ENCODE data around the gene MTNR1B.
A peak's percentile ranks its signal among the peaks of the same experiment; 100 is the strongest.

MTNR1B gene

GRCh38 chr11:92939305-92939704, 30.1 kb upstream of the MTNR1B start:
- TF ChIP-seq, protein P1, sequence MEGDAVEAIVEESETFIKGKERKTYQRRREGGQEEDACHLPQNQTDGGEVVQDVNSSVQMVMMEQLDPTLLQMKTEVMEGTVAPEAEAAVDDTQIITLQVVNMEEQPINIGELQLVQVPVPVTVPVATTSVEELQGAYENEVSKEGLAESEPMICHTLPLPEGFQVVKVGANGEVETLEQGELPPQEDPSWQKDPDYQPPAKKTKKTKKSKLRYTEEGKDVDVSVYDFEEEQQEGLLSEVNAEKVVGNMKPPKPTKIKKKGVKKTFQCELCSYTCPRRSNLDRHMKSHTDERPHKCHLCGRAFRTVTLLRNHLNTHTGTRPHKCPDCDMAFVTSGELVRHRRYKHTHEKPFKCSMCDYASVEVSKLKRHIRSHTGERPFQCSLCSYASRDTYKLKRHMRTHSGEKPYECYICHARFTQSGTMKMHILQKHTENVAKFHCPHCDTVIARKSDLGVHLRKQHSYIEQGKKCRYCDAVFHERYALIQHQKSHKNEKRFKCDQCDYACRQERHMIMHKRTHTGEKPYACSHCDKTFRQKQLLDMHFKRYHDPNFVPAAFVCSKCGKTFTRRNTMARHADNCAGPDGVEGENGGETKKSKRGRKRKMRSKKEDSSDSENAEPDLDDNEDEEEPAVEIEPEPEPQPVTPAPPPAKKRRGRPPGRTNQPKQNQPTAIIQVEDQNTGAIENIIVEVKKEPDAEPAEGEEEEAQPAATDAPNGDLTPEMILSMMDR (IDR thresholded peaks at IDR 0.05; ENCODE audit: insufficient read depth, low read depth, low read length, missing control alignments), result no peak
- DNase-seq (ENCODE audit: low read depth), result no peak
- H3K4me3 ChIP-seq (ENCODE audit: low read depth, low read length), result no peak overlapping the region

DNA sequence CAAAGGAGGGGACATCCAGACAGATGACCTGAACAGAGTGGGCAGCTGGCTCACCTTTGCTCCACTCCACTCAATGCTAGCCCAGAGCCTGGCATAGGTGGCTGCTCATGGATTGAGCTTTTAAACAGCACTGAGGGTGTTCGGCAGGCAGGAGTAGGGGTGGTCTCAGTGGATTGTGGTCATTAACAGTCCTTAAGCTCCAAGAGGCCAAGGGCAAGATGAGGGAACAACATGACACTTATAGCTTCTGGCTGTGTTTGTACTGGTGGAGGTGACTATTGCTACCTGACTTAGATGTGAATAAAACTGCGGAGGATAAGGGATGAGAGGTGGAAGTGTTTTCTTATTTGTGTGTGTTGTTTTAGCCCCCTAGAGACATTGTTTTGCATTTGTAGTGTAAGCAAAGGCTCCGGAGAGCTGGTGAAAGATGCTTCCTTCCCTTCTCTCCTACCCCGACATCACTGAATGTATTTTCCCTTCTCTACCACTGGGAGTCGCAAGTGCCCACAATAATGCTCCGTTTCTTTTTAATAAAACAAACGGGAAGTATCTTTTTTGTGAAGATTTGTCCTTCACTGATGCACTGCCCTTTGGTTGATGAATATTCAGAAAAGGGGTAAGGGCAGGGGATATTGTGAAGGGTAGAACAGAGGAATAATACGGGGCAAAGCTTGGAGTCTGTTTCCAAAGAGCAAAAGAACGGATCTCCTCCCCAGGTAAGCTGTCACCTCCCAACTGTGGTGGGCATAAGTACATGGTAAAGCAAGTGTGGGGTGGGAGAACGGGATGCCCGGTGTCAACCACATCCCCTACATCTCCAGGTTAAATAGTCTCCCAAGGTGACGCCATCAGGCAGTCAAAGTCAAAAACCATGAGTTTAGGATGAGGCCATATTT, 27.5 kb upstream of the MTNR1B start:
- no peak overlapping the region for H3K4me3 ChIP-seq (ENCODE audit: low read depth, low read length)
- TF ChIP-seq, protein P1 (IDR thresholded peaks at IDR 0.05; ENCODE audit: insufficient read depth, low read depth, low read length, missing control alignments), result peak; percentile 64
- peak; percentile 38 for DNase-seq (ENCODE audit: low read depth)

GRCh38 chr11:92946707-92947106, 22.7 kb upstream of the MTNR1B start:
- H3K4me3 ChIP-seq (ENCODE audit: low read depth, low read length), result no peak overlapping the region
- TF ChIP-seq, protein P1 (IDR thresholded peaks at IDR 0.05; ENCODE audit: insufficient read depth, low read depth, low read length, missing control alignments), result no peak
- no peak for DNase-seq (ENCODE audit: low read depth)

DNA sequence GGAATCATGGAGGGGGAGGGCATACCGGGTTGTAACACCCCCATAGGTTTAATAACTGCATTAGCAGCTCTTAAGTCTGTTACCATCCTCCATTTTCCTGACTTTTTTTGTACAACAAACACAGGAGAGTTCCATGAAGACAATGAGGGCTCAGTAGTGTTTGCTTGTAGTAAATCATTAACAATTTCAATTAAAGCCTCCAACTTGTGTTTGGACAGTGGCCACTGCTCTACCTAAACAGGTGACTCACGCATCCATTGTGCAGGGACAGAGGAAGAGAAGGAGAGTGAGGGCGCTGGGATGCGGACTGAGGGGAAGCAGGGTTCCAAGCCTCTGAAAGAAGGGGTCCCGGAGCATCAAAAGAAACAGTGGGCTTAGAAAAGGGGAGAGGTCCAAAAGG, 21.3 kb upstream of the MTNR1B start:
- no peak for DNase-seq (ENCODE audit: low read depth)
- no peak overlapping the region for H3K4me3 ChIP-seq (ENCODE audit: low read depth, low read length)
- TF ChIP-seq, protein P1 (IDR thresholded peaks at IDR 0.05; ENCODE audit: insufficient read depth, low read depth, low read length, missing control alignments), result no peak

GRCh38 chr11:92954003-92954402, 15.4 kb upstream of the MTNR1B start:
- no peak overlapping the region for H3K4me3 ChIP-seq (ENCODE audit: low read depth, low read length)
- no peak for DNase-seq (ENCODE audit: low read depth)
- TF ChIP-seq, protein P1 (IDR thresholded peaks at IDR 0.05; ENCODE audit: insufficient read depth, low read depth, low read length, missing control alignments), result no peak

- TF ChIP-seq, protein P1 (IDR thresholded peaks at IDR 0.05; ENCODE audit: insufficient read depth, low read depth, low read length, missing control alignments), result no peak
- H3K4me3 ChIP-seq (ENCODE audit: low read depth, low read length), result no peak overlapping the region
- peak; percentile 26 for DNase-seq (ENCODE audit: low read depth)
Measured at GRCh38 chr11:92955860-92956259, 13.6 kb upstream of the MTNR1B start.
